Caco-2 (cell line): ENCODE measurements around the gene C2orf74. TPM values are rescaled to one million over a fixed set of nuclear protein-coding genes. Genes with fewer than 3 reads are reported as not detected.
"Not testable (repeated sequence)": the region's sequence is repeated elsewhere in the genome, so short reads cannot be mapped to it uniquely, and the experiment has no call there.

ENCODE experiments used
- BruUV-seq: library from RNA; stranded (reverse); fragments of 400-500 nt; replicated peaks from 2 replicates; lab custom pipeline; 2021; lab: Mats Ljungman, UMichigan
- CTCF ChIA-PET: fragments of 300-600 bp; sonication (Branson Sonifier 250); formaldehyde crosslinking; loops from one replicate; lab custom pipeline; 2022; ENCODE audit warnings: antibody characterized with exemption; lab: Charles Lee
- POLR2A ChIA-PET: fragments of 300-600 bp; sonication (Branson Sonifier 250); formaldehyde crosslinking; loops from one replicate; lab custom pipeline; 2022; ENCODE audit warnings: antibody characterized with exemption; lab: Charles Lee
- DNase-seq, 2 experiments: peaks; one replicate each; pipeline versions ENCODE4 v3.0.0 to v3.0.0-alpha.2; 2020 to 2022
- H3K27me3 ChIP-seq: replicated peaks from 2 replicates; pipeline ENCODE4 v1.6.0; 2011; ENCODE audit warnings: low read length; ENCODE audit not compliant: control insufficient read depth, insufficient read depth
- H3K36me3 ChIP-seq: 2 replicates; pipeline ENCODE4 v1.5.1; 2011; ENCODE audit warnings: low read length; ENCODE audit not compliant: control insufficient read depth, insufficient read depth
- H3K4me1 ChIP-seq: fragments of 250-450 bp; sonication (Bioruptor Pico); 2 replicates; pipeline ENCODE4 v1.5.1; 2020; ENCODE audit warnings: mild to moderate bottlenecking
- H3K4me3 ChIP-seq: 2 replicates; pipeline ENCODE4 v1.5.1; 2011; ENCODE audit warnings: low read depth, mild to moderate bottlenecking, control low read depth, low read length
- H3K9me3 ChIP-seq: fragments of 250-450 bp; sonication (Bioruptor Pico); 2 replicates; pipeline ENCODE4 v1.5.1; 2020; ENCODE audit warnings: mild to moderate bottlenecking, moderate library complexity
- H3K27ac Mint-ChIP-seq: one replicate; pipeline ENCODE4 v1.8.0; 2022; ENCODE audit warnings: mixed read lengths; ENCODE audit not compliant: unreplicated experiment
- H3K27me3 Mint-ChIP-seq: one replicate; pipeline ENCODE4 v1.8.0; 2022; ENCODE audit warnings: mixed read lengths; ENCODE audit not compliant: insufficient read depth, unreplicated experiment
- H3K36me3 Mint-ChIP-seq: one replicate; pipeline ENCODE4 v1.8.0; 2022; ENCODE audit warnings: mild to moderate bottlenecking, mixed read lengths; ENCODE audit not compliant: insufficient read depth, unreplicated experiment
- H3K4me1 Mint-ChIP-seq: one replicate; pipeline ENCODE4 v1.8.0; 2022; ENCODE audit warnings: low read depth, mixed read lengths; ENCODE audit not compliant: unreplicated experiment
- H3K4me3 Mint-ChIP-seq: one replicate; pipeline ENCODE4 v1.8.0; 2022; ENCODE audit warnings: mild to moderate bottlenecking, moderate library complexity, mixed read lengths; ENCODE audit not compliant: unreplicated experiment
- H3K9me3 Mint-ChIP-seq: one replicate; pipeline ENCODE4 v1.8.0; 2022; ENCODE audit warnings: mixed read lengths; ENCODE audit not compliant: unreplicated experiment
- CTCF ChIP-seq, 2 experiments: fragments of 200-600 bp in 1 of 2; IDR thresholded peaks; 1 replicate in 1 of 2; 2 replicates in 1 of 2; pipeline versions ENCODE4 v1.5.1 to v1.8.0; 2011 to 2022; ENCODE audit warnings: antibody characterized with exemption in 1 of 2, control low read depth in 1 of 2, inconsistent platforms in 1 of 2, low read depth in 1 of 2, low read length in 1 of 2, mild to moderate bottlenecking in 1 of 2, moderate library complexity in 1 of 2; ENCODE audit not compliant: insufficient read depth in 1 of 2, severe bottlenecking in 1 of 2, unreplicated experiment in 1 of 2
- intact Hi-C: fragments of 100-400 bp; cut with micrococcal nuclease; formaldehyde crosslinking; loops from one replicate; pipeline ENCODE4 v1.10.0; 2022; ENCODE audit not compliant: unreplicated experiment
- total RNA-seq: library from RNA; stranded (reverse); gene quantifications from 2 replicates; pipeline ENCODE4 v1.2.3, GENCODE V29; 2022

The C2orf74 gene
- total RNA-seq, 1 experiment from 2014 or later: not detected

- no peak for TF ChIP-seq CTCF (IDR thresholded peaks at IDR 0.05; ENCODE audit: insufficient read depth in 1 of 2, low read depth in 1 of 2, low read length in 1 of 2, severe bottlenecking in 1 of 2, unreplicated experiment in 1 of 2)
- no TSS peak for BruUV-seq
Measured at GRCh38 chr2:61158356-61158955, 3.5 kb upstream of the C2orf74 start.

GRCh38 chr2:61162721-61163120, 733 bp downstream of the C2orf74 start:
- no TSS peak for BruUV-seq
- H3K9me3 Mint-ChIP-seq: peaks cover 14% of the 10 kb centered on the region

More at GRCh38 chr2:61158356-61158955, 3.5 kb upstream of the C2orf74 start:
- intact Hi-C loops: no loop called here
- Mint-ChIP-seq H3K4me3 (no peak overlapping the region), H3K27me3 (no peaks in the 10 kb centered on the region), H3K36me3 (no peaks in the 10 kb centered on the region), H3K4me1 (no peaks in the 10 kb centered on the region), H3K9me3 (peaks cover 15% of the 10 kb centered on the region), H3K27ac (no peak overlapping the region)
- H3K4me1 ChIP-seq: no peaks in the 10 kb centered on the region
- no peaks in the 10 kb centered on the region for H3K27me3 ChIP-seq
- no peak overlapping the region for H3K4me3 ChIP-seq
- ChIA-PET POLR2A (no interaction called here), CTCF (no interaction called here)
- peaks cover 5% of the 10 kb centered on the region for H3K9me3 ChIP-seq
- DNase-seq: no peak
- no peaks in the 10 kb centered on the region for H3K36me3 ChIP-seq

GRCh38 chr2:61165082-61165481, 3.1 kb downstream of the C2orf74 start:
- H3K9me3 Mint-ChIP-seq, H3K4me1 ChIP-seq, H3K36me3 Mint-ChIP-seq, CTCF ChIA-PET, H3K4me3 Mint-ChIP-seq, DNase-seq, H3K27me3 Mint-ChIP-seq, POLR2A ChIA-PET, intact Hi-C loops, H3K27ac Mint-ChIP-seq, H3K4me1 Mint-ChIP-seq, H3K9me3 ChIP-seq, H3K4me3 ChIP-seq, H3K27me3 ChIP-seq, H3K36me3 ChIP-seq, BruUV-seq: not testable (repeated sequence)

More at GRCh38 chr2:61162721-61163120, 733 bp downstream of the C2orf74 start:
- Mint-ChIP-seq H3K27ac (no peak overlapping the region), H3K27me3 (no peaks in the 10 kb centered on the region), H3K4me1 (no peaks in the 10 kb centered on the region), H3K36me3 (no peaks in the 10 kb centered on the region), H3K4me3 (no peak overlapping the region)
- ChIA-PET CTCF (no interaction called here), POLR2A (no interaction called here)
- Histone ChIP-seq H3K36me3 (no peaks in the 10 kb centered on the region), H3K4me1 (no peaks in the 10 kb centered on the region), H3K4me3 (no peak overlapping the region), H3K27me3 (no peaks in the 10 kb centered on the region), H3K9me3 (peaks cover 5% of the 10 kb centered on the region)
- no peak for TF ChIP-seq CTCF (IDR thresholded peaks at IDR 0.05; ENCODE audit: insufficient read depth in 1 of 2, low read depth in 1 of 2, low read length in 1 of 2, severe bottlenecking in 1 of 2, unreplicated experiment in 1 of 2)
- no peak for DNase-seq
- intact Hi-C loops: no loop called here
